Measurements from ENCODE around the gene NCKAP5.

Gene NCKAP5

DNA sequence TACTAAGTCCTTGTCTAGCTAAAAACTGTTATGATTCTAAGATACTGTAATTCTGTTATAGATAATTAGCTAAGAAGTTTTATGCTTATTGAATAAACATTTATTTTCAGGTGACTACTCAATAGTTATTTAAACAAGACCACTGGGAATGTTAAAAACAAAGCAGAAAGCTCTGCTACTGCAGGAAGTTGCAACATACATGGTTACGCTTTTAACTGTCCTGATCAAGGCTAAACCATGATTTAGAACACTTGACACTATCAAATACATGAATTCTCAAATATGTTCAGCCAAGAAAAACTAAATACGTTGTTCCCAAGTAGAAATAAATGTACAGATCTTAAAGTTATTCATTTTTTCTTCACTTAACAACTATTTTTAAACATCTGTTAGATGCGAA, 263.9 kb downstream of the NCKAP5 start:
- H3K4me3 ChIP-seq (ENCODE audit: control insufficient read depth, low read depth, low read length): no peak overlapping the region
- TF ChIP-seq, protein P1, sequence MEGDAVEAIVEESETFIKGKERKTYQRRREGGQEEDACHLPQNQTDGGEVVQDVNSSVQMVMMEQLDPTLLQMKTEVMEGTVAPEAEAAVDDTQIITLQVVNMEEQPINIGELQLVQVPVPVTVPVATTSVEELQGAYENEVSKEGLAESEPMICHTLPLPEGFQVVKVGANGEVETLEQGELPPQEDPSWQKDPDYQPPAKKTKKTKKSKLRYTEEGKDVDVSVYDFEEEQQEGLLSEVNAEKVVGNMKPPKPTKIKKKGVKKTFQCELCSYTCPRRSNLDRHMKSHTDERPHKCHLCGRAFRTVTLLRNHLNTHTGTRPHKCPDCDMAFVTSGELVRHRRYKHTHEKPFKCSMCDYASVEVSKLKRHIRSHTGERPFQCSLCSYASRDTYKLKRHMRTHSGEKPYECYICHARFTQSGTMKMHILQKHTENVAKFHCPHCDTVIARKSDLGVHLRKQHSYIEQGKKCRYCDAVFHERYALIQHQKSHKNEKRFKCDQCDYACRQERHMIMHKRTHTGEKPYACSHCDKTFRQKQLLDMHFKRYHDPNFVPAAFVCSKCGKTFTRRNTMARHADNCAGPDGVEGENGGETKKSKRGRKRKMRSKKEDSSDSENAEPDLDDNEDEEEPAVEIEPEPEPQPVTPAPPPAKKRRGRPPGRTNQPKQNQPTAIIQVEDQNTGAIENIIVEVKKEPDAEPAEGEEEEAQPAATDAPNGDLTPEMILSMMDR (IDR thresholded peaks at IDR 0.05; ENCODE audit: control insufficient read depth, insufficient read depth, low read depth, low read length, missing control alignments): no peak
- DNase-seq (ENCODE audit: low read depth): no peak

DNA sequence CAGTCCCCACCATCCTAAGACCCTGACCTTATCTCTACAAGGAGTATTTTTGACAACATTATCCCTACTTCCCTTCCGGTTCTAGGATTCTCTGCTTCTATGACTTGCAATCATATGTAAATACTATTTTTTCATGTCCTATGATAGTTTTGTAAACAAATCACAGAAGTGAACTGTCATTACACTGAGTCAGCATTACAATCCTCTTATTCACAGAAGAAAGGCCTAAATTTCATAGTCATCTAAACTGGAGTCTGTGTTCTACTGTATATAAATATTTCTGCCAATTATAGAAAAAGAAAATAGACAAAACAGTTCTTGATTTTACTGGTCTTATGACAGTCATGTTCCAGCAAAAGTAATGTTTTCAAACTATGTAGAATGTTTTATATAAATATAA, 265.1 kb downstream of the NCKAP5 start:
- DNase-seq (ENCODE audit: low read depth): no peak
- TF ChIP-seq, protein P1 (IDR thresholded peaks at IDR 0.05; ENCODE audit: control insufficient read depth, insufficient read depth, low read depth, low read length, missing control alignments): no peak
- H3K4me3 ChIP-seq (ENCODE audit: control insufficient read depth, low read depth, low read length): no peak overlapping the region

DNA sequence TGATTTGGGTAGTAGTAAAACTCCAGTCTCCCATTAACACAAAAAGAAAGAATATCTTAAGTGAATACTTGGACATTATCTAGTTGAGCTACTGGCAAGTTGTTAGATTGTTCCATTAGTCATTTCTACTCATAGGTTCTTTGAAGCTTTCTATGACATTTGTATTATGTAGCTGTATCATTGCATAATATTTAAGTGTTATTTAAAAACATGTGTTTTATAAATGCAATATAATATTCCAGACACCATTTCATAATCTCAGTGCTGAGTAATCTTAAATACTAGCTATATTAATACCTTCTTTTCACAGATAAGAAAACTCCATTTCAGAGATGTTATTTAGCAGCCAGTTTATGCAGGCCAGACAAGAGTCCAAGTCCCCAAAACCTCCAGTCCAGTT, 271.9 kb downstream of the NCKAP5 start:
- TF ChIP-seq, protein P1 (IDR thresholded peaks at IDR 0.05; ENCODE audit: control insufficient read depth, insufficient read depth, low read depth, low read length, missing control alignments): no peak
- no peak for DNase-seq (ENCODE audit: low read depth)
- H3K4me3 ChIP-seq (ENCODE audit: control insufficient read depth, low read depth, low read length): no peak overlapping the region

DNA sequence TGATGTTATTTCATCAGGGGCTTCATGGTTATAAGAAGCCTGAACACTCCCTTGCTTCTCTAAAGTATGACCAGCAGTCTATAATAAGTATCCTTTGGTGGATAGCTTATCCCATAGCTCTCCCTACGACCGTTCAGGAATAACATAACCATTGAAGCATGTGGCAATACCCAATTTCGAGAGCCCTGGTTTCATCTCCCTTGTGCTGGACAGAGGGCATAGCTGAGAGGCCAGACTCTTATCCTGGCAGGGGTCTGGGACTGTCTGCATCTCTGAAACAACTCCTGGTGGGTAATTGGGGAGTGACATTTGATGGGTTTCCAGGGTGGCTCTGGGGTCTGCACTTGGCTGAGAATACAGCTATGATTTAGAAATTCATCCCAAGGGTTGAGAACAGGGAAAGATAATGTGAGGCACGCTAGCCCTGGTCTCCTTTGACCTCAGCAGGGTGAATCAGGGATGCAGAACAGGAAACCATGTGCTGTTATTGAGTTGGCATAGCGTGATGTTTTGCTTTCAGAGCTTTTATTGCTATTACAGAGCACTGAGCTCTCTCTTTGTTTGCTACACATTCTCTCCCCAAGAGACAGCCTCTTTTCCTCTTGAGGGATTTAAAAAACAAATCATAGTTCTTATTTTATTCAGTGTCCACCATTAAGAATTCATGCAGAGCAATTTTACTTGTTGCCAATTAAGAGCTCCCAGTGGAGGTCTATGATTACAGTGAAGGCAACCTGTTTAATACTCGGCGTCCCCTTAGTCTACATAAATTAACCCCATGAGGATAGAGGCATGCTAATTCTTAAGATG, 274.5 kb downstream of the NCKAP5 start:
- TF ChIP-seq, protein P1 (IDR thresholded peaks at IDR 0.05; ENCODE audit: control insufficient read depth, insufficient read depth, low read depth, low read length, missing control alignments): no peak
- peak; percentile 64 for DNase-seq (ENCODE audit: low read depth)
- no peak overlapping the region for H3K4me3 ChIP-seq (ENCODE audit: control insufficient read depth, low read depth, low read length)

DNA sequence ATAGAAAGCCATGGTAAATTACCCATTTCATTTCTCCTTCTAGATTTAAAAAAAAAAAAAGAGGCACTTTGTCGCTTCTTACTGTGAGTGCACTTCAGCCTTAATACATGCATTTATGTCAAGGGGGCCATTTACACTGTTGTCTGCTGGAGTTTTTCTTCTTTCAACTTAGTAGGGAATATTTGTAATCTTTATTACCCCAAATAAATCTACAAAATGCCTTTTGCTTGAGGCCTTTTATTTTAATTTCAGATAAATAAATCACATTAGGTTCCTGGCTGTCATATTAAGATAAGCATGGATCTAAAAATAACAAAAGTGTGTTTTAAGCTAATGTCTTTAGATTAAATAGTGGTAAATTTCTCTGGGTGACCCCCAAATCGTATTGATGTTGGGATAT, 276.0 kb downstream of the NCKAP5 start:
- no peak overlapping the region for H3K4me3 ChIP-seq (ENCODE audit: control insufficient read depth, low read depth, low read length)
- TF ChIP-seq, protein P1 (IDR thresholded peaks at IDR 0.05; ENCODE audit: control insufficient read depth, insufficient read depth, low read depth, low read length, missing control alignments): no peak
- DNase-seq (ENCODE audit: low read depth): no peak

DNA sequence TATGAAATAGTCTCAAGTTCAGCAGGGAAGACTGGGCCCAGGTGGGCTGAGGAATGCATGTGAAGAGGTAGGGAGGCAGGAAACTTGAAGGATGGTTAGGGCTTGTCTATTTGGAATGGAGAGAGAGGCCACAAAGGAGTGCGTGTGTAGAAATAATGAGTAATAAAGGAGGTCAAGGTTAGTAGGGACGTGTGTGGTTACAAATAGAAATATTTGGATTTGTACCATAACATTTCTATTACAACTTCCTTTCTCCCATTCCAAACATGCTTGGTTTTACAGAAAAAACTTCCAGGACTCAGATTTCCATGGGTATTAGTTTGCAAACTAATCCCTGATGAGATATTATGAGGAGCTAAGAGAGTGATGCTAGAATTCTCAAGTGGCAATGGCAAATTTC, 280.6 kb downstream of the NCKAP5 start:
- TF ChIP-seq, protein P1 (IDR thresholded peaks at IDR 0.05; ENCODE audit: control insufficient read depth, insufficient read depth, low read depth, low read length, missing control alignments): no peak
- no peak overlapping the region for H3K4me3 ChIP-seq (ENCODE audit: control insufficient read depth, low read depth, low read length)
- peak; percentile 86 for DNase-seq (ENCODE audit: low read depth)
